ENCODE measurements around the gene DHX34.
"Not testable (repeated sequence)": the region's sequence is repeated elsewhere in the genome, so short reads cannot be mapped to it uniquely, and the experiment has no call there.

DHX34 gene

GRCh38 chr19:47348819-47349795, at the start of gene DHX34:
DHX34 (plus strand) TSS chr19:47349315; CDS start chr19:47353031, 3,716 bp downstream.
- peak; percentile 97 for DNase-seq
- in situ Hi-C loops (cut with HindIII; ENCODE audit: low pct_ligation_motif_present, low pct_unique_long_range_greater_than_20kb, low sequenced_read_pairs): no loop called here

- in situ Hi-C loops (cut with HindIII; ENCODE audit: low pct_ligation_motif_present, low pct_unique_long_range_greater_than_20kb, low sequenced_read_pairs); DNase-seq: not testable (repeated sequence)
Measured at GRCh38 chr19:47300867-47301266, 48.2 kb upstream of the DHX34 start.

- no peak for DNase-seq
- in situ Hi-C loops (cut with HindIII; ENCODE audit: low pct_ligation_motif_present, low pct_unique_long_range_greater_than_20kb, low sequenced_read_pairs): no loop called here
Measured at GRCh38 chr19:47302249-47302648, 46.9 kb upstream of the DHX34 start.

GRCh38 chr19:47303966-47304365, 45.1 kb upstream of the DHX34 start:
- DNase-seq: no peak
- in situ Hi-C loops (cut with HindIII; ENCODE audit: low pct_ligation_motif_present, low pct_unique_long_range_greater_than_20kb, low sequenced_read_pairs): no loop called here

- in situ Hi-C loops (cut with HindIII; ENCODE audit: low pct_ligation_motif_present, low pct_unique_long_range_greater_than_20kb, low sequenced_read_pairs): no loop called here
- DNase-seq: peak; percentile 67
Measured at GRCh38 chr19:47305309-47305751, 43.8 kb upstream of the DHX34 start.

GRCh38 chr19:47306303-47306702, 42.8 kb upstream of the DHX34 start:
- DNase-seq: no peak
- in situ Hi-C loops (cut with HindIII; ENCODE audit: low pct_ligation_motif_present, low pct_unique_long_range_greater_than_20kb, low sequenced_read_pairs): no loop called here

- in situ Hi-C loops (cut with HindIII; ENCODE audit: low pct_ligation_motif_present, low pct_unique_long_range_greater_than_20kb, low sequenced_read_pairs): no loop called here
- DNase-seq: no peak
Measured at GRCh38 chr19:47309038-47309437, 40.1 kb upstream of the DHX34 start.

- in situ Hi-C loops (cut with HindIII; ENCODE audit: low pct_ligation_motif_present, low pct_unique_long_range_greater_than_20kb, low sequenced_read_pairs): no loop called here
Measured at GRCh38 chr19:47309608-47310007, 39.5 kb upstream of the DHX34 start, which contains the start of gene C5AR1. C5AR1 (plus strand) TSS chr19:47309861; CDS start chr19:47309896, 35 bp downstream.

GRCh38 chr19:47310323-47310722, 38.8 kb upstream of the DHX34 start:
- in situ Hi-C loops (cut with HindIII; ENCODE audit: low pct_ligation_motif_present, low pct_unique_long_range_greater_than_20kb, low sequenced_read_pairs): no loop called here
- DNase-seq: no peak

More at GRCh38 chr19:47309608-47310007, 39.5 kb upstream of the DHX34 start, which contains the start of gene C5AR1:
- no peak for DNase-seq

- in situ Hi-C loops (cut with HindIII; ENCODE audit: low pct_ligation_motif_present, low pct_unique_long_range_greater_than_20kb, low sequenced_read_pairs): no loop called here
- DNase-seq: no peak
Measured at GRCh38 chr19:47310819-47311218, 38.3 kb upstream of the DHX34 start.

GRCh38 chr19:47312366-47313006, 36.6 kb upstream of the DHX34 start:
- no peak for DNase-seq
- in situ Hi-C loops (cut with HindIII; ENCODE audit: low pct_ligation_motif_present, low pct_unique_long_range_greater_than_20kb, low sequenced_read_pairs): no loop called here

- DNase-seq: no peak
- in situ Hi-C loops (cut with HindIII; ENCODE audit: low pct_ligation_motif_present, low pct_unique_long_range_greater_than_20kb, low sequenced_read_pairs): no loop called here
Measured at GRCh38 chr19:47313754-47314295, 35.3 kb upstream of the DHX34 start.

- peak; percentile 78 for DNase-seq
- in situ Hi-C loops (cut with HindIII; ENCODE audit: low pct_ligation_motif_present, low pct_unique_long_range_greater_than_20kb, low sequenced_read_pairs): no loop called here
Measured at GRCh38 chr19:47315125-47315821, 33.8 kb upstream of the DHX34 start.

- no peak for DNase-seq
- in situ Hi-C loops (cut with HindIII; ENCODE audit: low pct_ligation_motif_present, low pct_unique_long_range_greater_than_20kb, low sequenced_read_pairs): no loop called here
Measured at GRCh38 chr19:47316513-47316912, 32.6 kb upstream of the DHX34 start.

GRCh38 chr19:47319923-47320871, 28.9 kb upstream of the DHX34 start:
- in situ Hi-C loops (cut with HindIII; ENCODE audit: low pct_ligation_motif_present, low pct_unique_long_range_greater_than_20kb, low sequenced_read_pairs): no loop called here

GRCh38 chr19:47321630-47322029, 27.5 kb upstream of the DHX34 start:
- DNase-seq: no peak
- in situ Hi-C loops (cut with HindIII; ENCODE audit: low pct_ligation_motif_present, low pct_unique_long_range_greater_than_20kb, low sequenced_read_pairs): no loop called here

More at GRCh38 chr19:47319923-47320871, 28.9 kb upstream of the DHX34 start:
- no peak for DNase-seq

- in situ Hi-C loops (cut with HindIII; ENCODE audit: low pct_ligation_motif_present, low pct_unique_long_range_greater_than_20kb, low sequenced_read_pairs): no loop called here
- DNase-seq: no peak
Measured at GRCh38 chr19:47322058-47322457, 27.1 kb upstream of the DHX34 start.

All from ACHN (cell line).